Activated naive CD4-positive, alpha-beta T cell treated with Interleukin-2 at 50 U/mL for 16 hours (primary cell): ENCODE measurements around the gene RAVER2.

Experiments used
- DNase-seq: peaks from one replicate; pipeline ENCODE4 v3.0.0-alpha.2; 2020

Gene RAVER2

DNA sequence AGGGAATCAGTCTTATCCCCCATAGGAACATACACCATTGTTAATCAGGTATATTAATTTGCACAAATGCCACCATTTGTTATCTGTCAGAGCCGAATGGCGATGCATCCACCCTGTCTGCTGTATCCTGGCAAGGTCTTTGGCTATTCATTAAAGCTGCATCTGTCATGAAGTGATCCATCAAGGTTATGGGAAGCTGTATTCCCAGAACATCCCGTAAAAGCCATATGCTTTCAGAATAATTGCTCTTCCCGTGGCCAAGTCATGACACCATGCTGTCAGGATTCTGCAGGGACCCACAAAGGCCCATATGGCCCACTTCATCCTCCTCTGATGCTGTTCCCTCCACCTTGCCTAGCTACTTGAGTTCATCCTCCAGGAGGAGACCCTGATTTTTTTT lies 103.9 kb downstream of the RAVER2 start:
- DNase-seq: no peak

DNA sequence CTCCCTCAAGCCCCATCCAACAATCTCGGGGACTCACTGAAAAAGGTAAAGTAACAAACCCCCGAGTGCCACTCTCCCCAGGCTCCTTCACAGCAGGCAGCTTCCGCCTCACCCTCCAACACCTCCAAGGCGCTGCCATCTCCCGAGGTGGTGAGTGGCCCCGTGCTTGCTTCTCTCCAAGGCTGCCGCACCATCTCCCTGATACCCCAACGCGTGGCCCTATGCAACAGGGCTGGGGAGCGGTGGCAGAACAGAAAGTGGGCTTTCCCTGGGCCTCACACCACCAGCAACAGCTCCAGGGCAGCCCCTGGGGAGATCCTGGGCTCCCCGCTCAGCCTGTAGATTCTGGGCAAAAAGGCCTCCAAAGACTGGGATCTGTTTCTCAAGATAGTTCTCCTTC lies 105.1 kb downstream of the RAVER2 start:
- DNase-seq: no peak

DNA sequence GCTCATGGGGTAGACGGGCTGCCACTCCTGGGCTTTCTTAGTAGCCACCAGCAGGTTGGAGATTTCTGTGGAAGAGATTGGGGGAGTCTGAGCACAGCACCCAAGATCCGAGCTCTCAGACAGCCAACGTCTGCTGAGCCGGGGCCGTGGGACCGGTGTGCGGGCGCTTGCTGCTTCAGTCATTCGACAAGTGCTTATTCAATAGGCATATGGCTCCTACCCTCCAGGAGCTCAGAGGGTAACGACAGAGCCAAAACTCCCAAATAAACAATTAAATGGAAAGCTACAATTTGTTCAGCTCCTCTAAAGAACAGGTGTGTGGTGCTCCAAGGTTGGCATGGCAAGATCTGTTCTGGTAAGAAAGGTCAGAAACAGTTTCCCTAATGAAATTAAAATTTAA lies 106.0 kb downstream of the RAVER2 start:
- no peak for DNase-seq

DNA sequence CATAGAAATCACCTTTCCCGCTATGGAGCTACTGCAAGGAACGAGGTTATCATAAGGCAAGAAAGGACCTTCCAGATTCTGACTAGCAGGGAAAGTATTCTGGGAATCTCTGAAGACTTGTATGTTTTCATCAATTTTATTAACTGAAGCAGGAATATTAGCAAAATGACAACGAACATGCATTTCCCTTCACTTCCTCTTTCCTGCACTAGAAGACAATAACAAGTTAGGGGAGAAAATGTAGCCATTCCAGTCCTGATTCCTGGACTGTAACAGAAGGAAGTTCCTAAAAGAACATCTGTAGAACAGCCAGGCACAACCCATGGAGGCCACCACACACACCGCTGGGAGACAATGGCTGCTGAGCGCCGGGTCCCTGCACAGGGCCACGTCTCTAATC lies 106.8 kb downstream of the RAVER2 start:
- DNase-seq: no peak

DNA sequence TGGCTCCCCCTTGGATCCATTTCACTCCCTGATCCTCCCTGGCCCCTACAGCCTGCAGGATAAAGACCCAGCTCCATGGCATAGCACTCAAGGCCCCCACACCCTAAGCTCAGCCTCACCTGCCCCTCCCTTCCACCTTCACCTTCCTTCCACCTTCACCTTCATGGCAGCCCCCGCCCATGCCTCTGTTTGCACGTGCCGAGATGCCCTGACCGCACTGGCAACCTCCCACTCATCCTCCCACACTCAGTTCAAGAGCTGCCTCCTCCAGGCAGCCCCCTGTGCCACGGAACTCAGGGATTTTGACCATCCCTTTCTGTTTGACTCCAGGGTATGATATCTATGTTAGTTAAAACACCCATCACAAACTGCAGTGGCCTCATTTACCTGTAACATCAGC lies 109.8 kb downstream of the RAVER2 start:
- no peak for DNase-seq

DNA sequence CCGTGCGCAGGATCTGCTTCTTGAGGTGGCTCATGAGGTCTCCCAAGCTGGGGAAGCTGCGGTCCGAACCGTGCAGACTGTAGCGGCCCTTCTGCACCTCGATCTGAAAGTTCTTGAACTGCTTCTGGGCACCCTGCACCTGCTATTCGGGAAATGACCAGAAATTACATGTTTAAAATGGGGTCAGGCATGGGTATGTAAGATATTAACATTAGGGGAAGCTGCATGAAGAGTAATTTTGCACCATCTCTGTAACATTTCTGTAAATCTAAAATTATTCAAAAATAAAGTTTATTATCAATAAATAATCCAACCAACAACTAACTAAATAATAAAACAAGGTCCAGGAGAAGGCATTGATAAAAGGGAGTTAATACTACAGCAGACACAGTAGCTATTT lies 110.7 kb downstream of the RAVER2 start:
- no peak for DNase-seq

DNA sequence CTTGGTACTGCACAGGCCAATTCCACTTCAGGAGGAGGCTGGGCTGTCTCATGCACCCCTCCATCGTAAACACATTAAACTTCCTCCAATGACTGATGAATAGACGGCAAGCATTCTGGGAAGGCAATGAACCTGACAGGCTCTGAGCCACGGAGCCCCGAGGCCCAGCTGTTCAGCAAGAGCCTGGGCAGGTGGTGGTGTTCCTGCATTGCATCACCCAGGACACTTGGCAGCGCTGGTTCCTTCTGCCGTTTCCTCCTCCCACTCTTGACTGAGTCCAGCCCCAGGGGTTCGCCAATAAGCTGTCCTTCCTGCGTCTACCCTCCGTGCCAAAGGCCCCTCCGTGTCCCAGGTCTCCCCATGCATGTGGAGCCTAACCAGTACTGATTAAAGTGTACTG lies 111.7 kb downstream of the RAVER2 start:
- no peak for DNase-seq

DNA sequence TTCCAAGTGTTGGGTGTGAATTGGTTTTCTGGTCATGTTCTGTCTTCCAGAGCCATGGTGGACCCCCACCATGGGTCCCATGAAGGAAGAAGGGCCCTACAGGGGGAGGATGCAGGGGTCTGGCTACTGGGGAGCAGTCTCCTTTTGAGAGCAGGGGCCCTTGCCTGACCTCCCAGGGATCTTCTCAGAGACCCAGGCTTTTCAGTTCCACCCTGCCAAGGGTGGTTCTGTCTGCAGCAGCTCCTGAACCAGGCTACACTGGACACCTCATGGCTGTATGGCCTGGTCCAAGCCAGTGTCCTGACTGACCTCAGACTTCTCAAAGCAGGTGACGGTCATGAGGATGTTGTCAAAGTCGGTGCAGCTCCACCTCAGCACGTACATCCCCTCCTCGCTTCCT lies 112.5 kb downstream of the RAVER2 start:
- no peak for DNase-seq

DNA sequence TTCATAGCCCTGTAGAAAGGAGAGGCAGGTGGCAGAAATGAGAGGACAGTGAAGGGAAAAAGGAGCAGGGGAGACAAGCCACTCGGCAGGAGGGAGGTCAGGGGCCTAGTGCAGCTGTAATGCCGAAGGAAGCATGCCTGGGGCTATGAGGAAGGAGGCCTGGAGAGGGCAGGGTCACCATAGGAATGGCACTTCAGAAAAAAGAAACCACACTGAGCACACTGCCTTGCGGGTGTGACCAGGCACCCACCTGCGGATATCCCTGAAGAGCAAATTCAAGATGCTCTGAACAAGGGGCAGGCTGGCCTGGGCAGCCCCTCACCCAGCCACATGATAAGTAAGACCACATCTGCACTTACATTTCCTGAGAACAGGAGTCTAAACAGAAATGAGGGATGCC lies 116.7 kb downstream of the RAVER2 start:
- no peak for DNase-seq

DNA sequence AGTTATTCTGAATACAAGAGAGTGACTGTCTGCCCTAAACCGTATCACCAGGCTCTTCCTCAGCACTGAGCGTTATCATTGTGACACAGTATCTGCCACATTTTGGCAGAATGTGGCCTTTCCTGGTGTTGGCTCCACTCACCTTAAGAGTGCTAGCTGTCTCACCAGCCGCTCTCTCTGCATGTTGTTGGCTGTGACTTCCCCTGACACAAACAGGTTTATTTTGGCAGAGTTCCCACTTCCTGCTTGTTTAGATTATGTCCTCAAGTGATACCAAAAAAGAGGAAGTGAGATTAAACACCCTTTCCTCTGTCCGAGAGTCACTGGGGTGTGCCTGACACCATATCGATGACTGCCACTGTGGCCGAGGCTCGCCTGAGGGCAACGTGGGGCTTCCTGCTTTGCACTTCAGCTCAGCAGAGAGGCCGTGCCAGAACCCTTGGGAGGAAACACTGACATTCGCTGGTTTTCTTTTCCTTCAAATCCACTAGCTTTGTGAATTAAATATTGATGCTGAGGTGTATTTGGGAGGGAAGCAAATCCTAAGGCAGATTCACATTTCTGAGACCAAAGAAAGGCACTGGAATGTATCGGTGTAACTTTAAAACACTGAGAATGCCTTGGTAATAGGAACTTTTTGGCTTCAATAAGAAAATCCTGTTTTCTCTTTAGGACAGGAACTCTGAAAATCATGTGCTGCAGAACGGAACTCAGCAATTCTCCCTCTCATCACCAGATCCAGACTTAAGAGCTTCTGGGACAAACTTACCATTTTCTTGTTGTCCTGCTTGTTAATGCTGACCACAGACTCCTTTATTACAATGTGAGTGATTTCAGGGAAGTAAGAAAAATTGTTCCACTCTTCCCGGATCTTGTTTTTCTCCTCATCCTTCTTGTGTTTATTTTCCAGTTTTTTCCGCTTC lies 119.4 kb downstream of the RAVER2 start:
- peak; percentile 33 for DNase-seq

DNA sequence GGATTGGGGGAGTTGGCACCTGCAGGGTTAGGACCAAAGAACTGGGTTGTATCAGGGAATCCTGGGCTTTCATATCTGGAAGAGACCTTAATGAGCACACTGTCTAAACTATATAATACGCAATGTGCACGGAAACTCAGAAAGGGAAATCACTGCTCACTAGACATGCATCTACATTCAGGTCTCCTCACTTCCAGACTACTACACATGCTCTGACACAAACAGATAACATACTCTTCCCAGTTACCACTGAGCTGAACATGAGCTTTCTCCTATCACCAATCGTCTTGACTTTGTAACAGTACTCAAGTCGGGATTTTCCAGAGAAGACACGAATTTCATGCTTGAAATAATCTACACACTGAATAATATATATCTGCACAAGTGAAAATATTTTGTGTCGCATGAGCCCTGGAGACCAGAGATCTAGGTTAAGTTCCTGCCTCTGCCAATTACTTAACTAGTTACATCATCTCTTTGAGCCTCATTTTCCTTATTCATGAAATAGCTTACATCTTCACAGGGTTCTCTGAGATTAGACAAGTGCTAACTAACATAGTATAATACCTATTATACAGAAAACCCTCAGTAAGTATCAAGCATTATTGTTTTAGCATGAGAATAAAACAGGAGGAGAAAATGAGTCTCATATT lies 120.4 kb downstream of the RAVER2 start:
- no peak for DNase-seq

DNA sequence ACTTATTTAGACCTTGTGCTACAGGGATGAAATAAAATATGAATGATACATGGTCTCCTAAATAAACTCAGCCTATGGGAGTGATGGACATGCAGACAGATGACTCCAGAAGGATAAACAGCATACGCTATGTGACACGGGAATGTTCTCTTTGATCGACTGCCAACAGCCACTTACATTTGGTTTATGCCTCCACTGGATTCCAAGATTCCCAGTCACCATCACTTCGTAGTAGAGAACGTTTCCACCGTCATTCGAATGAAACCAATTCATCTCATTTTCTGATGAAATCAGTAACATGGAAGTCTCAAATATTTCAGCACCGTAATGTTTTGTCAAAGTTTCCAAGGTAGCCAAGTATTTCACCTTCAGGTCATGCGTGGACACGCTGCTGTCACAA lies 121.8 kb downstream of the RAVER2 start:
- no peak for DNase-seq

DNA sequence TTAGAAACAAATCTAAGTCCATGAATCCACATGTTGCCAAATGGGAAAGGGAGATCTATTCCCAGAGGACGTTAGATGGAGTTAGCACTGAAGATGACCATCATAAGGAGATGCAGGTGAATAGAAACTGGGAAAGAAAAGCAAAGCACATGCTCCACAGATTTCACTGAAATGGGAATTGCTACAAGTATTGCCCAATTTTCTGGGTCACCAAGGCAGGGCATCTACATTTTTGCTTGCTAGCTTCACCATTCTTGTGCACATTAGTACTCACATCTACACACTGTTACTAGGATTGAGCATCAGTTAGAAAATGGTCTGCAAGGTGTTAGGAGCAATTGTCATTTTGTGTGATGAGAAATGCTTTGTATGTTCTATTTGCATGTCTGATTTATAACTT lies 122.4 kb downstream of the RAVER2 start:
- DNase-seq: no peak

DNA sequence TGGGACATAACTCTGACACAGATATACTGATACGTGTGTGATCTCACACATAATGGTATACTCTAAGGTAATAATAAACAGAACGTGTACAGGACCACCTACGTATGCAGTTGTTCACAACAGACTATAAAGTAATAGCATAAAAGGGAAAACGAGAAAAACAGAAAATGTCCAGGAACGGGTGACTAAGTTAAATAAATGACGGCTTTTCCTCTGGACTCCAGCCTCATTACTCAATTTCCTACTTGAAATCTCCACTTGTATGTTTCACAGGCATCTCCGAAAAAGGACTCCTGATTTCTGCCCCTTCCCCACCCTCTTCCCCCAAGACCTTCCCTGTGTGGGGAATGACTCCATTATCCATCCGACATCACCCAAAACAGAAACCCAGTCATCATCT lies 126.4 kb downstream of the RAVER2 start:
- DNase-seq: no peak

DNA sequence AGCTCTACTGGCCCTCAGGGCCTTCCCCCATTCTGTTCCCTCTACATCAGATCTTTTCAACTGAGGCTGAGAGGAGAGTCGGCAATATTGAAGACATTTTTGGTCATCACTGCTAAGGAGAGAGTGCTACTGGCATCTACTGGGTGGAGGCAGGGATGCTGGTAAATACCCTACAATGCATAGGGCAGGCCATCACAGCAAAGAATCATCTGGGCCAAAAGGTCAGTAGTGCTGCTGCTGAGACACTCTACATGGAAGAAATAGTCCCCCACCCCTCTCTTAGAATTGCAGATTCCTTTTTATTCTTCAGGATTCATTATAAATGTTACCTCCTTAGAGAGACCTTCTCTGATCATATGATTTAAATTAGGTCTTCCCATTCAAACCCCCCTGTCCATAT lies 127.2 kb downstream of the RAVER2 start:
- DNase-seq: no peak

DNA sequence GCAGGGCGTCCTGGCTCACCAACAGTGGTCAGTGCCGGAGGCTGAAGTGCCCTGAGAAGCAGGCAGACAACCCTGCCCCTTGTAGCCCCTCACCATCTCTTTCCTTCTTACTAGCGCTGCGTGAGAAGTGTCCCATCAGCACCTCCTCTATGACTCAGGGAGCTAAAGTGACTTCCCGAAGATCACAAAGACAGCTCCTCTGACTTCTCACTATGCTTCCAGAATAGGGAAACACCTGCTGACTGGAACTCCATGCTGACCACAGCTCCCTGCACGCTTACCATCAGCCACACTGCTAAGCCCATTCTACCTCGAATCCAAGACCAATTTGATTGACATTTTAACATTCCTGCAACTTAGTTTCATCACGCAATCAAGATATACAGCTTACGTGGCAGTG lies 128.7 kb downstream of the RAVER2 start:
- no peak for DNase-seq

DNA sequence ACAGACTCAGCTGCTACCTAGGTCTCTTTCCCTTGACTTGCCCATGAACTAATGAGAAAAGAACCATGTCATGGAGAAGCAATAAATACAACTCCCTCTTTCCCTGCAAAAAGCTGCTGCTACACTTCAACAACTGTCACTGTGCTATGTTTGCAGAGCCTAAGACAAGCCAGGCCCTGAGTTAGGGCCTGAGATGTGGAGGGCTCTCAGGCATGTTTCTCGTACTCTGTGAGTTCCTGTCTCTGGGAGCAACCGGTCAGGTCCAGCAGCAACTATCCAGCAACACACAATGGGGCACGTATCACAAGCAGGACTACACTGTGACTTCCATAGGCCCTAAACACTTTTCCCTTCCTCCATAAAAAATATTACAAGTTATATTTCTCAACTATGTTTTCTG lies 129.8 kb downstream of the RAVER2 start:
- DNase-seq: no peak

DNA sequence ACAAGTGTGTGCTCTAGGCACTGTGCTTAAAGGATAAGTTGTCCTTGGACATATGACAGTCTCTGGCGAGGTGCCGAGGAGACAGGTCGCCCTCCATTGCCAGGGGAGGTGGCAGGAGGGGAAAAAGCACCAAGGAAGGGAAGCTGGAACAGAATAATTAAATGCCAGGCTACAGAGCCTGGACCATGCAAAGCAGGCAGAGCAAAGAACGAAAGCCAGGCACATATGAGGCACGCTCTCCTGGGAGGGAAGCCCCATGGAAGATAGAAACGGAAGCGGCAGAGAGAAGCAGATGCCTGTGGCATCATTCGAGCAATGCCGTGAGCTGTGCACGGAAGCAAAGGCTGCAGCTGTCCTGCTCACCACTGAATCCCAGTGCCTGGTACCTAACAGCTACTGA lies 130.2 kb downstream of the RAVER2 start:
- no peak for DNase-seq

DNA sequence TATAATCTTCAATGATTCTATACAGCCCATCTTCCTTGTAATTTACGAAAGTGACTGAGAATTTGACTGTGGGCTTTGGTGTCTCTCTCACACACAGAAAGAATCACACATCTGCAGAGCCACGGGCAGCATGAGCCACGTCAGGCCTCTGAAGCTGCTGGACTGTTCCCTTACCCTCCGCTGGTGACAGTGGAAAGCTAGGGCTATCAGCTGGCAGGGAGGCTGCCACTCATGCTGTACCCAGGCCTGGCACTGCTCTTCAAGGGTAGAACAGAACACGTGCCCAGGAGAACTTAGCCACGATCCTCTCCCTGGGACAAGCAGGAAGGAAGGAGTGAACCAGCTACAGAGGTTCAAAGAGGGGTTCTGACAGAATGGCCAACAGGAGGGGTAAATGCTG lies 130.7 kb downstream of the RAVER2 start:
- no peak for DNase-seq

DNA sequence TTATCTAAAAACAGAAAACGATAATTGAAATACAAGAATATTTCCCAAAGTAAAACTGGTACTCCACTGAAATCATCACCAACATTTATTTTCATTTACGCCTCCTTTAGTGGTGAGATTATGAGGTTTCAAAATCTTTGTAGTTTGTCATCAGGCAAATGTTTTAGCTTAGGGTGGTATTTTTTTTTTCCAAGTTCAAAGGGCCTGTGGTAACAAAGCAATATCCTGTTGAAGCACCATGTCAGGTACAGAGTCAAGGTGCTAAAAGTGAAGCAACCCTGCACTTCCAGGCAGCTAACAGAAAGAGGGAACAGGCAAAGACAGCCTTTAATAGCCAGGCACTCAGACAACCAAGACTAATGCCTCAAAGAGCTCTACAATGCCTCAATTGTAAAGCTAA lies 132.3 kb downstream of the RAVER2 start:
- DNase-seq: peak; percentile 18

DNA sequence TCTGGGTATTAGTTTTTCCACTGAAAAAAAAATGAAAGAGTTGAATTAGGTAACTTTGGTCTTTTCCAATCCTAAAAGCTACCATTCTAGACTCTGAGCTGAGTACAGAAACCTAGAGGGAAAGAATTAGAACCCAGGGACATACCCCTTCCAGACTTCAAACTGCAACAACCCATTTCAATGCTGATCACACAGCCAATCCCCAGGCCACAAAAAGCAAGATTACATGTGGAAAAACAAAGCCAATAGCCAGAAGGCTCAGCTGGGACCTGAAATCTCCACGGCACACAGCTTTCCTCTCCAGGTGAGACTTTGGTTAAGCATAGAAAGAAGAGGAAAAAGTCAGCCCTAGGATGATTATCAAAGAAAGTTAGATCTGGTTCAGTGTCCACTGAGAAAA lies 132.7 kb downstream of the RAVER2 start:
- no peak for DNase-seq

DNA sequence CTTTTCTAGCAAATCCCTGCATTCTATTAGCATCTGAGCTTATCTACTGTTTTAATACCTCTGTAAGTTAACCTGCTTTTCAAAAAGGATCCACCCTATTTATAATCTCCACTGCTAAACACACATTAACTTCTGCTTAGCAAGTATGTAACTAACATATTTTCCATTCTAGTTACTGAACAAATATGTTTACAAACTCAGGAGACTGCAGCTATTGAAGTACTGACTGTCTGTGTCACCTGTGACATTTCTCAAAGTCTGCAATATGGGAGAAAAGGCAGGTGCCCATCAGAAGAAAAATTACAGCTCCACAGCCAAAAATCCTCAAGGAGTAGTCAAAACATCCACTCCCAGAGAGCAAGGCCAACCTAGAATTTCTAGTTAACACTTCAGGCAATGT lies 133.2 kb downstream of the RAVER2 start:
- DNase-seq: no peak

DNA sequence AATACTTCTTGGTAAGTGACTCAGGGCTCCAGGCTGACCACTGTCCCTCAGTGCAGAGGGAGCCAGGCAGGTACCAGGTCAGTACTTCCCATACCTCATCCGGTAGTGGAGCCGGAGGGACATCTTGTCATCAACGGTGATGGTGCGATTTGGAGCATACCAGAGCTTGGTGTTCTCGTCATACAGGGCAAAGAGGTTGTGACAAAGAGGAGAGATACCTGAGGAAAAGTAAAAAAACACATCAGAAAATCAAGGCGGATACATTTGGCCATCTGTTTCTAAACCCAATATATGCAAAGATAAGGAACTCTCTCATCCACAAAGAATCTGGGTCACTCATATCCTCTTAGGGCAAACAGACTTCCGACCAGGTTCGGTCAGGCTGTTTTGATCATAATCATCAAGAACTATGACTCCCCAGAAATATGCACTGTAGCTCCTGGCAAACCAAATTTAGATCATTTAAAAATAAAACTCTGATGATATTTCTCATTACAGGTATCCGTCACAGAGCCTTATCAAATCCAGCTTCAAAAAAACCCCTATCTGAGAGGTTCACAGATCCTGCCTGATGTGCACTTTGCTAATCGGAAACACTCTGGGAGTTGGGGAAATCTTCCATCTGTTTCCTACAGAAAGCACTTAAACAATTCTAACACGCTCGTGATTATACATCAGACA lies 134.2 kb downstream of the RAVER2 start:
- no peak for DNase-seq

DNA sequence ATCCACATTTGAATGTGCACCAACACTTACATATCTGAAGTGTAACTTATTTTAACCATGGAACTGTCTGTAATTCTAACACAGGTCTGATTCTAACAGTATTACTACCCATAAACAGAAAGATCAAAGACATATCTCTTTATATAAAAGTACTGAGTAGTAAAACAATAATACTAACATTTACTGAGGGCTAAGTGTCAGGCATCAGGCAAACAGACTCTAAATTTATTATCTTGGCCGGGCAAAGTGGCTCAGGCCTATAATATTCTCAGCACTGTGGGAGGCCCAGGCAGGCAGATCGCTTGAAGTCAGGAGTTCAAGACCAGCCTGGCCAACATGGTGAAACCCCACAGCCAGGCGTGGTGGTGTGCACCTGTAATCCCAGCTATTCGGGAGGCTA lies 135.6 kb downstream of the RAVER2 start:
- no peak for DNase-seq
